Immature natural killer cell (primary cell): ENCODE data around the gene LSM2. TPM values are rescaled to one million over a fixed set of nuclear protein-coding genes. Genes with fewer than 3 reads are reported as not detected.

ENCODE experiments used
- DNase-seq, 3 donors: peaks; one replicate each; pipeline ENCODE4 v3.0.0; 2022; ENCODE audit warnings: mixed read lengths in 1 of 3
- H3K27ac Mint-ChIP-seq, 6 donors: one replicate each; pipeline ENCODE4 v1.8.0; 2020; ENCODE audit warnings: mixed read lengths in 6 of 6, mild to moderate bottlenecking in 5 of 6, inconsistent platforms in 4 of 6, moderate library complexity in 3 of 6
- H3K27me3 Mint-ChIP-seq, 3 donors: one replicate each; pipeline ENCODE4 v1.8.0; 2020 to 2021; ENCODE audit warnings: low read depth in 3 of 3, mild to moderate bottlenecking in 3 of 3, mixed read lengths in 3 of 3, moderate library complexity in 3 of 3, inconsistent platforms in 1 of 3
- H3K36me3 Mint-ChIP-seq, 3 donors: one replicate each; pipeline ENCODE4 v1.8.0; 2020; ENCODE audit warnings: mixed read lengths in 3 of 3, inconsistent platforms in 2 of 3, mild to moderate bottlenecking in 2 of 3
- H3K4me1 Mint-ChIP-seq, 2 donors: one replicate each; pipeline ENCODE4 v1.8.0; 2020; ENCODE audit warnings: inconsistent platforms in 2 of 2, mild to moderate bottlenecking in 2 of 2, mixed read lengths in 2 of 2, moderate library complexity in 1 of 2
- H3K4me3 Mint-ChIP-seq, 5 donors: one replicate each; pipeline ENCODE4 v1.8.0; 2020; ENCODE audit warnings: mild to moderate bottlenecking in 5 of 5, mixed read lengths in 5 of 5, inconsistent platforms in 3 of 5, moderate library complexity in 3 of 5
- H3K9me3 Mint-ChIP-seq, 6 donors: one replicate each; pipeline ENCODE4 v1.8.0; 2020; ENCODE audit warnings: mild to moderate bottlenecking in 6 of 6, mixed read lengths in 6 of 6, inconsistent platforms in 4 of 6, moderate library complexity in 3 of 6
- polyA plus RNA-seq, 3 donors: library from polyadenylated mRNA; unstranded; fragments of 300-500 nt; fragmentation: Illumina TruSeq; gene quantifications; one replicate each; pipeline ENCODE4 v1.2.3, GENCODE V29; 2021

LSM2 gene
- polyA plus RNA-seq, 3 donors from 2014 or later = 77.7 to 97.1 (median 94.6) TPM

- no peak for DNase-seq
- Mint-ChIP-seq H3K36me3 (peaks cover 0 to 18% (median 4%) of the 10 kb centered on the region in 3 donors), H3K4me3 (no peak overlapping the region), H3K27ac (no peak overlapping the region), H3K9me3 (no peaks in the 10 kb centered on the region), H3K27me3 (peaks cover 0 to 2% (median 0%) of the 10 kb centered on the region in 3 donors), H3K4me1 (peaks cover 5 to 6% of the 10 kb centered on the region in 2 donors)
Measured at GRCh38 chr6:31782126-31782855, 24.5 kb downstream of the LSM2 start.

GRCh38 chr6:31781244-31782125 lies 25.3 kb downstream of the LSM2 start:
- DNase-seq = no peak
- Mint-ChIP-seq H3K4me1 (peaks cover 10 to 12% of the 10 kb centered on the region in 2 donors), H3K4me3 (no peak overlapping the region), H3K9me3 (no peaks in the 10 kb centered on the region), H3K27ac (no peak overlapping the region), H3K27me3 (peaks cover 0 to 2% (median 0%) of the 10 kb centered on the region in 3 donors), H3K36me3 (peaks cover 0 to 18% (median 4%) of the 10 kb centered on the region in 3 donors)

- Mint-ChIP-seq H3K4me1 (peaks cover 10 to 16% of the 10 kb centered on the region in 2 donors), H3K9me3 (no peaks in the 10 kb centered on the region), H3K4me3 (no peak overlapping the region), H3K27ac (no peak overlapping the region), H3K36me3 (peaks cover 0 to 18% (median 4%) of the 10 kb centered on the region in 3 donors), H3K27me3 (peaks cover 0 to 2% (median 0%) of the 10 kb centered on the region in 3 donors)
- DNase-seq = no peak
Measured at GRCh38 chr6:31780507-31781243, 26.1 kb downstream of the LSM2 start.

GRCh38 chr6:31779908-31780307 lies 26.9 kb downstream of the LSM2 start:
- Mint-ChIP-seq H3K4me3 (no peak overlapping the region), H3K27me3 (peaks cover 0 to 4% (median 0%) of the 10 kb centered on the region in 3 donors), H3K4me1 (peaks cover 10 to 20% of the 10 kb centered on the region in 2 donors), H3K9me3 (no peaks in the 10 kb centered on the region), H3K27ac (no peak overlapping the region), H3K36me3 (peaks cover 0 to 18% (median 4%) of the 10 kb centered on the region in 3 donors)
- DNase-seq = no peak

GRCh38 chr6:31778999-31779885 lies 27.5 kb downstream of the LSM2 start:
- H3K4me3 Mint-ChIP-seq = no peak overlapping the region
- H3K27me3 Mint-ChIP-seq = peaks cover 0 to 4% (median 0%) of the 10 kb centered on the region in 3 donors
- no peaks in the 10 kb centered on the region for H3K9me3 Mint-ChIP-seq
- H3K4me1 Mint-ChIP-seq = peaks cover 10 to 20% of the 10 kb centered on the region in 2 donors
- peaks cover 0 to 12% (median 0%) of the 10 kb centered on the region in 3 donors for H3K36me3 Mint-ChIP-seq
- DNase-seq = no peak
- H3K27ac Mint-ChIP-seq = no peak overlapping the region

GRCh38 chr6:31778193-31778592 lies 28.6 kb downstream of the LSM2 start:
- DNase-seq = no peak
- H3K27ac Mint-ChIP-seq = no peak overlapping the region
- H3K36me3 Mint-ChIP-seq = peaks cover 0 to 8% (median 0%) of the 10 kb centered on the region in 3 donors
- no peaks in the 10 kb centered on the region for H3K9me3 Mint-ChIP-seq
- peaks cover 0 to 4% (median 0%) of the 10 kb centered on the region in 3 donors for H3K27me3 Mint-ChIP-seq
- no peak overlapping the region for H3K4me3 Mint-ChIP-seq
- H3K4me1 Mint-ChIP-seq = peaks cover 10 to 22% of the 10 kb centered on the region in 2 donors

GRCh38 chr6:31777667-31778050 lies 29.1 kb downstream of the LSM2 start:
- peaks cover 0 to 2% (median 2%) of the 10 kb centered on the region in 3 donors for H3K27me3 Mint-ChIP-seq

GRCh38 chr6:31776989-31777666 lies 29.6 kb downstream of the LSM2 start, which contains the start of gene VWA7:
Gene VWA7, minus strand, starts transcription at chr6:31777328. Its CDS starts 549 bp downstream, at chr6:31776779.
- Mint-ChIP-seq H3K4me3 (peak within 1 kb of the TSS in 3 of 5 donors; percentile 35 to 56 (median 38)), H3K27me3 (peaks cover 0 to 2% (median 2%) of the 10 kb centered on the region in 3 donors), H3K36me3 (peaks cover 0 to 3% (median 0%) of the 10 kb centered on the region in 3 donors), H3K9me3 (no peaks in the 10 kb centered on the region), H3K27ac (peak within 1 kb of the TSS; percentile 24 to 57 (median 42)), H3K4me1 (peaks cover 16 to 31% of the 10 kb centered on the region in 2 donors)
- DNase-seq = peak; percentile 59 to 67 (median 64)

More at GRCh38 chr6:31777667-31778050, 29.1 kb downstream of the LSM2 start:
- Mint-ChIP-seq H3K9me3 (no peaks in the 10 kb centered on the region), H3K36me3 (peaks cover 0 to 4% (median 0%) of the 10 kb centered on the region in 3 donors), H3K4me3 (no peak overlapping the region), H3K27ac (peak overlapping the region in 4 of 6 donors; percentile 24 to 49 (median 40)), H3K4me1 (peaks cover 14 to 27% of the 10 kb centered on the region in 2 donors)
- DNase-seq = no peak

DNA sequence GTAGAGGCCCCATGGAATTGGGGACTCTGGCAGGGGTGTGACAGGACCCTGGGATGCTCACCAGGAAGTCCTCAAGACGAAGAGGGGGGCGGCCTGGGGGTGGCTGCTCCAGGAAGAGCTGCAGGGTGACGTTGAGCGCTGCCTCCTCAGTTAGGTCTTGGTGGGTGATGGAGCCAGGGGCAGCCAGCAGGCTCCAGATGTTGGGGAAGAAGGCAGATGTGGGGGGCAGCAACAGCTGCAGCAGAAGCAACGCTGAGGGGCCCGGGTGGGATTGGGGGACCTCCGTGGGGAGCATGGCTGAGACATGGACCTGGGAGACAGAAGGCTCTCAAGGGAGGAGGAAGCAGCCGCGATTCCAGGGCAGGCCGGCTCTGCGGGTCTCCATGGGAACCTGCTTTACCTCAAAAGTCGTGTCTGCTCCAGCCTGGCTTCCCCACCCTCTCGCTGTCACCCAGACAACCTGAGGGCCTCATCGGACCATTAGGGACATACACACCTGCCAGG lies 30.2 kb downstream of the LSM2 start:
- DNase-seq = no peak
- Mint-ChIP-seq H3K27ac (peak overlapping the region in 4 of 6 donors; percentile 7 to 57 (median 32)), H3K4me1 (peaks cover 17 to 34% of the 10 kb centered on the region in 2 donors), H3K36me3 (peaks cover 0 to 3% (median 0%) of the 10 kb centered on the region in 3 donors), H3K27me3 (peaks cover 0 to 2% (median 2%) of the 10 kb centered on the region in 3 donors), H3K4me3 (peak overlapping the region in 3 of 5 donors; percentile 11 to 38 (median 17)), H3K9me3 (no peaks in the 10 kb centered on the region)

GRCh38 chr6:31775633-31776484 lies 30.9 kb downstream of the LSM2 start:
- no peak for DNase-seq
- Mint-ChIP-seq H3K27ac (peak overlapping the region in 4 of 6 donors; percentile 2 to 66 (median 44)), H3K9me3 (no peaks in the 10 kb centered on the region), H3K4me3 (peak overlapping the region in 2 of 5 donors; percentile 17 to 38), H3K27me3 (peaks cover 0 to 2% (median 2%) of the 10 kb centered on the region in 3 donors), H3K36me3 (peaks cover 0 to under 1% (median 0%) of the 10 kb centered on the region in 3 donors), H3K4me1 (peaks cover 23 to 40% of the 10 kb centered on the region in 2 donors)

DNA sequence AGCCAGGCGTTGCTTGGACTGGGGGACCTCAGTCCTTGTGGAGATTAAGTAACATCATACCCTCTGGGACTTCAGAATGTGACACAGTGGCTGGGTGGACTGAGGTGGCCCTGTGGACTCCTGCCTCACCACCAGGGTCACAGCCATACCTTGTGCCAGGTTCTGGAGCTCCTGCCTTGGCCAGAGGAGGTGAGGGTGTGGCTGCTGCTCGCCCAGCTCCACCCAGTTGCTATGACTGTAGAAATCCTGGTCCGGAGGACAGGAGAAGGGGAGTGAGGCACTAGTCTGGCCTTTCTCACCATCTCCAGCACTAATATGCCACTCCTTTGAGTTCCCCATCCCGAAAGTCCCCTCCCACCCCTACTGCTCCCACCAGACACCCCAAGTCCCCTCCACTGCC lies 31.6 kb downstream of the LSM2 start:
- DNase-seq = no peak
- Mint-ChIP-seq H3K9me3 (no peaks in the 10 kb centered on the region), H3K4me3 (no peak overlapping the region), H3K27me3 (peaks cover 0 to 2% (median 2%) of the 10 kb centered on the region in 3 donors), H3K27ac (peak overlapping the region in 2 of 6 donors; percentile 2 to 66), H3K36me3 (no peaks in the 10 kb centered on the region), H3K4me1 (peaks cover 23 to 40% of the 10 kb centered on the region in 2 donors)
